SK-N-SH (cell line): Measurements from ENCODE around the gene ZNF599. TPM values are rescaled to one million over a fixed set of nuclear protein-coding genes. Genes with fewer than 3 reads are reported as not detected.

ENCODE experiments used
- CTCF ChIA-PET: fragments of 300-600, 350-600 bp; formaldehyde crosslinking; extraction: SDS; loops from one replicate; lab custom pipeline; 2021; lab: Yijun Ruan, JAX
- POLR2A ChIA-PET: fragments of 350-600 bp; sonication (Branson Sonifier 250); formaldehyde crosslinking; extraction: SDS; loops from one replicate; lab custom pipeline; 2020; ENCODE audit warnings: antibody characterized with exemption, inconsistent platforms; lab: Yijun Ruan, JAX
- DNase-seq: peaks from one replicate; pipeline ENCODE4 v3.0.0; 2012
- H2AFZ ChIP-seq: fragments of 200-600 bp; sonication (generic); 2 replicates; pipeline ENCODE4 v1.8.1; 2016; ENCODE audit warnings: antibody characterized with exemption, mild to moderate bottlenecking, low read depth
- H3F3A ChIP-seq: fragments of 200-600 bp; sonication (generic); replicated peaks from 2 replicates; pipeline ENCODE3; 2016; ENCODE audit warnings: antibody characterized with exemption, mild to moderate bottlenecking; ENCODE audit not compliant: insufficient read depth
- H3K27ac ChIP-seq, 2 experiments: fragments of 200-500 bp in 1 of 2; fragments of 200-600 bp in 1 of 2; sonication (Bioruptor generic) in 1 of 2; sonication (generic), shearing (Covaris generic) in 1 of 2; 2 replicates each; pipeline versions ENCODE4 v1.5.1 to v1.6.1; 2014 to 2016; ENCODE audit warnings: low read depth in 2 of 2, inconsistent platforms in 1 of 2, low read length in 1 of 2, mild to moderate bottlenecking in 1 of 2, mixed read lengths in 1 of 2
- H3K27me3 ChIP-seq: fragments of 200-600 bp; sonication (generic), shearing (Covaris generic); 2 replicates; pipeline ENCODE4 v1.6.1; 2016; ENCODE audit warnings: mixed run types; ENCODE audit not compliant: insufficient read depth
- H3K36me3 ChIP-seq, 2 experiments: fragments of 200-500 bp in 1 of 2; fragments of 200-600 bp in 1 of 2; sonication (Bioruptor generic) in 1 of 2; sonication (generic) in 1 of 2; replicated peaks in 1 of 2; 2 replicates each; pipeline versions ENCODE3 to v1.5.1; 2014 to 2016; ENCODE audit warnings: low read length in 1 of 2, mild to moderate bottlenecking in 1 of 2; ENCODE audit not compliant: insufficient read depth in 2 of 2, control insufficient read depth in 1 of 2
- H3K4me1 ChIP-seq, 2 experiments: fragments of 200-500 bp in 1 of 2; fragments of 200-600 bp in 1 of 2; sonication (Bioruptor generic) in 1 of 2; sonication (generic), shearing (Covaris generic) in 1 of 2; 2 replicates each; pipeline versions ENCODE4 v1.5.1 to v1.6.1; 2014 to 2016; ENCODE audit warnings: low read depth in 1 of 2, low read length in 1 of 2, mixed run types in 1 of 2; ENCODE audit not compliant: insufficient read depth in 2 of 2, control insufficient read depth in 1 of 2
- H3K4me2 ChIP-seq: fragments of 200-600 bp; sonication (generic), shearing (Covaris generic); 2 replicates; pipeline ENCODE4 v1.6.1; 2017; ENCODE audit warnings: mixed run types
- H3K4me3 ChIP-seq, 2 experiments: fragments of 200-500 bp in 1 of 2; fragments of 200-600 bp in 1 of 2; sonication (Bioruptor generic) in 1 of 2; sonication (generic), shearing (Covaris generic) in 1 of 2; 2 replicates each; pipeline versions ENCODE4 v1.5.1 to v1.8.1; 2014 to 2016; ENCODE audit warnings: low read depth in 2 of 2, inconsistent platforms in 1 of 2, low read length in 1 of 2, mild to moderate bottlenecking in 1 of 2, mixed read lengths in 1 of 2, moderate library complexity in 1 of 2
- H3K79me2 ChIP-seq: fragments of 200-600 bp; sonication (generic); 2 replicates; pipeline ENCODE4 v1.8.1; 2017; ENCODE audit warnings: mild to moderate bottlenecking; ENCODE audit not compliant: insufficient read depth
- H3K9ac ChIP-seq: fragments of 200-600 bp; sonication (generic); 2 replicates; pipeline ENCODE4 v1.6.1; 2017; ENCODE audit warnings: mixed run types
- H3K9me2 ChIP-seq: fragments of 200-600 bp; sonication (generic); 2 replicates; pipeline ENCODE4 v1.6.1; 2017; ENCODE audit warnings: mixed run types
- H3K9me3 ChIP-seq: fragments of 200-600 bp; sonication (generic); 2 replicates; pipeline ENCODE4 v1.6.1; 2017; ENCODE audit warnings: mixed run types, mild to moderate bottlenecking, moderate library complexity
- H4K20me1 ChIP-seq: fragments of 200-600 bp; sonication (generic); 2 replicates; pipeline ENCODE4 v1.6.1; 2017; ENCODE audit warnings: mild to moderate bottlenecking, mixed run types; ENCODE audit not compliant: insufficient read depth
- CHD2 ChIP-seq: fragments of 150-350 bp; IDR thresholded peaks from 2 replicates; pipeline ENCODE4 v1.6.1; 2018; ENCODE audit warnings: low read length; ENCODE audit not compliant: partially characterized antibody
- EP300 ChIP-seq, 2 experiments: IDR thresholded peaks; 2 replicates each; pipeline versions ENCODE4 v1.4.0 to v1.6.1; 2012; ENCODE audit warnings: borderline replicate concordance in 1 of 2, low read depth in 1 of 2, low read length in 1 of 2
- FOSL2 ChIP-seq: IDR thresholded peaks from 2 replicates; pipeline ENCODE4 v1.4.0; 2012; ENCODE audit warnings: low read depth, mild to moderate bottlenecking, moderate library complexity, borderline replicate concordance
- FOXJ3 ChIP-seq: sonication (generic); formaldehyde crosslinking; IDR thresholded peaks from 2 replicates; pipeline ENCODE4 v1.5.1; 2020; ENCODE audit warnings: mild to moderate bottlenecking, missing genetic modification reagents
- GABPA ChIP-seq: IDR thresholded peaks from 2 replicates; pipeline ENCODE4 v1.4.0; 2012; ENCODE audit warnings: low read depth, mild to moderate bottlenecking
- GATA2 ChIP-seq: sonication (generic); formaldehyde crosslinking; IDR thresholded peaks from 2 replicates; pipeline ENCODE4 v1.5.0; 2020; ENCODE audit warnings: mild to moderate bottlenecking, missing genetic modification reagents
- IRF3 ChIP-seq: fragments of 150-350 bp; IDR thresholded peaks from 2 replicates; pipeline ENCODE4 v1.6.1; 2016; ENCODE audit warnings: mild to moderate bottlenecking, low read depth, low read length
- JUND ChIP-seq: IDR thresholded peaks from 2 replicates; pipeline ENCODE4 v1.4.0; 2012
- MAX ChIP-seq: IDR thresholded peaks from 2 replicates; pipeline ENCODE4 v1.4.0; 2012; ENCODE audit warnings: low read depth
- MEF2A ChIP-seq: IDR thresholded peaks from 2 replicates; pipeline ENCODE4 v1.4.0; 2012; ENCODE audit warnings: low read depth, borderline replicate concordance
- NFIC ChIP-seq: IDR thresholded peaks from 2 replicates; pipeline ENCODE4 v1.4.0; 2012; ENCODE audit warnings: borderline replicate concordance
- NRF1 ChIP-seq: IDR thresholded peaks from 2 replicates; pipeline ENCODE4 v1.6.1; 2012; ENCODE audit warnings: low read depth, mild to moderate bottlenecking, low read length
- PBX3 ChIP-seq: IDR thresholded peaks from 2 replicates; pipeline ENCODE4; 2012
- RAD21 ChIP-seq: IDR thresholded peaks from 2 replicates; pipeline ENCODE4 v1.6.1; 2012; ENCODE audit warnings: mild to moderate bottlenecking, low read length
- RFX5 ChIP-seq: IDR thresholded peaks from 2 replicates; pipeline ENCODE4 v1.6.1; 2012; ENCODE audit warnings: mild to moderate bottlenecking, improper control_type of control experiment, low read length
- RXRA ChIP-seq: IDR thresholded peaks from 2 replicates; pipeline ENCODE4 v1.4.0; 2012; ENCODE audit warnings: low read depth, mild to moderate bottlenecking, borderline replicate concordance
- SMC3 ChIP-seq: IDR thresholded peaks from 2 replicates; pipeline ENCODE4 v1.6.1; 2012; ENCODE audit warnings: low read depth, low read length, improper control_type of control experiment
- TEAD4 ChIP-seq: IDR thresholded peaks from 2 replicates; pipeline ENCODE4 v1.4.0; 2012; ENCODE audit warnings: mild to moderate bottlenecking, borderline replicate concordance; ENCODE audit not compliant: insufficient read depth
- USF1 ChIP-seq: IDR thresholded peaks from 2 replicates; pipeline ENCODE4 v1.4.0; 2012; ENCODE audit warnings: low read depth, borderline replicate concordance
- ZBTB33 ChIP-seq: IDR thresholded peaks from 2 replicates; pipeline ENCODE4 v1.4.0; 2012; ENCODE audit warnings: low read depth, borderline replicate concordance
- WGBS: methylation state at CpG from one replicate; pipeline ENCODE4 v1.1.6; 2017; ENCODE audit warnings: low lambda C conversion rate; 5-methylcytosine and 5-hydroxymethylcytosine counted together
- polyA plus RNA-seq, 3 experiments: library from polyadenylated mRNA; depleted of rRNA; stranded (reverse); fragments of >200 nt; gene quantifications; 2 replicates each; pipeline ENCODE4 v1.2.3, GENCODE V29; 2012

Gene ZNF599
- polyA plus RNA-seq, 1 of the 3 experiments (the other 2 are of a cell fraction), result 17.9 TPM

DNA sequence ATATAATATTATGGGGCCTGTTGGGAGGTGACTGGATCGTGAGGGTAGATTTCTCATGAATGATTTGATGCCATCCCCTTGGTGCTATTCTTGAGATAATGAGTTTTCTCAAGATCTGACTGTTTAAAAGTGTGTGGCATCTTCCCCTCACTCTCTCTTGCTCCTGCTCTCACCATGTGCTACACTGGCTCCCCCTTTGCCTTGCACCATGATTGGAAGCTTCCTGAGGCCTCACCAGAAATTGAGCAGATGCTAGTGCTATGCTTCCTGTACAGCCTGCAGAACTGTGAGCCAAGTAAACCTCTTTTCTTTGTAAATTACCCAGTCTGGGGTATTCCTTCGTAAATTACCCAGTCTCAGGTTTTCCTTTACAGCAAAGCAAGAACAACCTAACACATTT is 1.8 kb upstream of the ZNF599 start:
- H4K20me1 ChIP-seq, result no peaks in the 10 kb centered on the region
- TF ChIP-seq NRF1 (no peak), PBX3 (no peak), IRF3 (no peak), USF1 (no peak), RAD21 (no peak), GATA2 (CRISPR knock-in tag) (no peak), FOXJ3 (no peak), FOSL2 (no peak)
- H3K36me3 ChIP-seq, result peaks cover 8 to 9% of the 10 kb centered on the region in 2 experiments
- no peak overlapping the region for H3K4me3 ChIP-seq
- ChIA-PET CTCF (no interaction called here), POLR2A (no interaction called here)
- no peak overlapping the region for H3K9ac ChIP-seq
- DNase-seq, result no peak
- peaks cover 21% of the 10 kb centered on the region; the same call in 1 of the 2 replicates for H3K79me2 ChIP-seq
- no peak overlapping the region for H3K4me2 ChIP-seq
- H3K9me3 ChIP-seq, result no peaks in the 10 kb centered on the region
- H3K27ac ChIP-seq, result no peak overlapping the region
- H3K27me3 ChIP-seq, result no peaks in the 10 kb centered on the region
- H3K4me1 ChIP-seq, result peaks cover 0 to 6% of the 10 kb centered on the region in 2 experiments; a peak in 2 of 4 replicates
- 5% methylated on average over 2 of the region's 2 CpGs for WGBS
- H3F3A ChIP-seq, result no peaks in the 10 kb centered on the region
- no peak overlapping the region for H2AFZ ChIP-seq
- H3K9me2 ChIP-seq, result no peaks in the 10 kb centered on the region

GRCh38 chr19:34773555-34773864 is 495 bp upstream of the ZNF599 start:
- H3K4me2 ChIP-seq, result peak overlapping the region; percentile 94

More at GRCh38 chr19:34773555-34773864, 495 bp upstream of the ZNF599 start:
- Histone ChIP-seq H3K9me3 (no peaks in the 10 kb centered on the region), H3K27me3 (no peaks in the 10 kb centered on the region), H3K27ac (peak overlapping the region in 1 of 2 experiments; percentile 55; a peak in 1 of 4 replicates), H3K36me3 (peaks cover 20 to 22% of the 10 kb centered on the region in 2 experiments), H3K4me3 (peak overlapping the region; percentile 91 to 92; a peak in 3 of 4 replicates), H3K9me2 (no peaks in the 10 kb centered on the region), H4K20me1 (no peaks in the 10 kb centered on the region), H2AFZ (peak overlapping the region; percentile 90; the same call in 1 of the 2 replicates), H3F3A (no peaks in the 10 kb centered on the region), H3K79me2 (peaks cover 21% of the 10 kb centered on the region; the same call in 1 of the 2 replicates), H3K9ac (no peak overlapping the region), H3K4me1 (peaks cover 0 to 6% of the 10 kb centered on the region in 2 experiments; a peak in 2 of 4 replicates)
- 90% methylated on average over 2 of the region's 2 CpGs for WGBS
- CTCF ChIA-PET, result no interaction called here
- DNase-seq, result no peak
- TF ChIP-seq NFIC (no peak), TEAD4 (no peak), ZBTB33 (no peak), MEF2A (no peak), GABPA (no peak), JUND (no peak), CHD2 (no peak), MAX (no peak), RXRA (no peak), RFX5 (no peak), EP300 (IDR thresholded peaks at IDR 0.05; ENCODE audit: borderline replicate concordance in 1 of 2, low read depth in 1 of 2, low read length in 1 of 2) (no peak), SMC3 (no peak)
- POLR2A ChIA-PET, result no interaction called here
